ENCODE data around the gene HPS6. TPM values are rescaled to one million over a fixed set of nuclear protein-coding genes. Genes with fewer than 3 reads are reported as not detected.

The HPS6 gene
- total RNA-seq, 1 donor from 2014 or later = 9.3 TPM

DNA sequence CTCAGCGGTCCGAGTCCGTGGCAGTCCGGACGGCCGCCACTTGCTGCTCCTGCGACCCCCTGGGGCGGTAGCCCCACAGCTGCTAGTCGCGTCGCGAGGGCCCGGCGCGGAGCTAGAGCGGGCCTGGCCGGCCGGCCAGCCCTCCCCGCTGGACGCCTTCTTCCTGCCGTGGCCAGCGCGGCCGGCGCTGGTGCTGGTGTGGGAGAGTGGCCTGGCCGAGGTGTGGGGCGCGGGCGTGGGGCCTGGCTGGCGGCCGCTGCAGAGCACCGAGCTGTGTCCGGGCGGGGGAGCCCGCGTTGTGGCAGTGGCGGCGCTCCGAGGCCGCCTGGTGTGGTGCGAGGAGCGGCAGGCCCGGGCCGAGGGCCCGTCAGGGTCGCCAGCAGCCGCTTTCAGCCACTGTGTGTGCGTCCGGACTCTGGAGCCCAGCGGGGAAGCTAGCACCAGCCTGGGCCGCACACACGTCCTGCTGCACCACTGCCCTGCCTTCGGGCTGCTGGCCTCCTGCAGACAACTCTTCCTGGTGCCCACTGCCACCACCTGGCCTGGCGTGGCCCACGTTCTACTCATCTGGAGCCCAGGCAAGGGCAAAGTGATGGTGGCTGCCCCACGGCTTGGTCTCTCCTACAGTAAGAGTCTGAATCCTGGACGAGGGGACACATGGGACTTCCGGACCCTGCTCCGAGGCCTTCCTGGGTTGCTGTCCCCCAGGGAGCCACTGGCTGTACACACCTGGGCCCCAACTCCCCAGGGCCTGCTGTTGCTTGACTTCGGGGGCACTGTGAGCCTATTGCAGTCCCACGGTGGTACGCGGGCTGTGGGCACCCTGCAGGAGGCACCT is 631 bp downstream of the HPS6 start:
- DNase-seq = peak; percentile 25
- Histone ChIP-seq H3K4me1 (peaks cover 47% of the 10 kb centered on the region), H3K27me3 (ENCODE audit: low read depth) (no peaks in the 10 kb centered on the region), H3K4me3 (peak overlapping the region; percentile 100), H3K36me3 (no peaks in the 10 kb centered on the region), H3K27ac (replicated peaks) (peak overlapping the region; percentile 97), H3K9me3 (replicated peaks) (no peaks in the 10 kb centered on the region)
- intact Hi-C loops (cut with micrococcal nuclease) = no loop called here
- TF ChIP-seq, protein P1, sequence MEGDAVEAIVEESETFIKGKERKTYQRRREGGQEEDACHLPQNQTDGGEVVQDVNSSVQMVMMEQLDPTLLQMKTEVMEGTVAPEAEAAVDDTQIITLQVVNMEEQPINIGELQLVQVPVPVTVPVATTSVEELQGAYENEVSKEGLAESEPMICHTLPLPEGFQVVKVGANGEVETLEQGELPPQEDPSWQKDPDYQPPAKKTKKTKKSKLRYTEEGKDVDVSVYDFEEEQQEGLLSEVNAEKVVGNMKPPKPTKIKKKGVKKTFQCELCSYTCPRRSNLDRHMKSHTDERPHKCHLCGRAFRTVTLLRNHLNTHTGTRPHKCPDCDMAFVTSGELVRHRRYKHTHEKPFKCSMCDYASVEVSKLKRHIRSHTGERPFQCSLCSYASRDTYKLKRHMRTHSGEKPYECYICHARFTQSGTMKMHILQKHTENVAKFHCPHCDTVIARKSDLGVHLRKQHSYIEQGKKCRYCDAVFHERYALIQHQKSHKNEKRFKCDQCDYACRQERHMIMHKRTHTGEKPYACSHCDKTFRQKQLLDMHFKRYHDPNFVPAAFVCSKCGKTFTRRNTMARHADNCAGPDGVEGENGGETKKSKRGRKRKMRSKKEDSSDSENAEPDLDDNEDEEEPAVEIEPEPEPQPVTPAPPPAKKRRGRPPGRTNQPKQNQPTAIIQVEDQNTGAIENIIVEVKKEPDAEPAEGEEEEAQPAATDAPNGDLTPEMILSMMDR (IDR thresholded peaks at IDR 0.05; ENCODE audit: borderline replicate concordance) = no peak

DNA sequence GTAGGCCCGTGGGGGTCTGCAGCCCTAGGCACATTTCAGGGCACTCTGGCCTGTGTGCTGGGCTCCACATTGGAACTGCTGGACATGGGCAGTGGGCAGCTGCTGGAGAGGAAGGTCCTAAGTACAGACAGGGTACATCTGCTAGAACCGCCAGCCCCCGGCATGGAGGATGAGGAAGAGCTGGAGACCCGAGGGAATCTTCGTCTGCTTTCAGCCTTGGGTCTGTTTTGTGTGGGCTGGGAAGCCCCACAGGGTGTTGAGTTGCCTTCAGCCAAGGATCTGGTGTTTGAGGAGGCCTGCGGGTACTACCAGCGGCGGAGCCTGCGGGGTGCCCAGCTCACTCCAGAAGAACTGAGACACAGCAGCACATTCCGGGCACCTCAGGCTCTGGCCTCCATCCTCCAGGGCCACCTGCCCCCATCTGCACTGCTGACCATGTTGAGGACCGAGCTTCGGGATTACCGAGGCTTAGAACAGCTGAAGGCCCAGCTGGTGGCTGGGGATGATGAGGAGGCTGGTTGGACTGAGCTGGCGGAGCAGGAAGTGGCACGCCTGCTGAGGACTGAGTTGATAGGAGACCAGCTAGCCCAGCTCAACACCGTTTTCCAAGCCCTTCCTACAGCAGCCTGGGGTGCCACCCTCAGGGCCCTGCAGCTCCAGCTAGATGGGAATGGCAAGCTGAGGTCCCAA is 1.4 kb downstream of the HPS6 start:
- TF ChIP-seq, protein P1 (IDR thresholded peaks at IDR 0.05; ENCODE audit: borderline replicate concordance) = no peak
- H3K36me3 ChIP-seq = no peaks in the 10 kb centered on the region
- intact Hi-C loops (cut with micrococcal nuclease) = no loop called here
- H3K4me3 ChIP-seq = peak overlapping the region; percentile 100
- no peak for DNase-seq
- H3K27me3 ChIP-seq (ENCODE audit: low read depth) = no peaks in the 10 kb centered on the region
- H3K4me1 ChIP-seq = peaks cover 47% of the 10 kb centered on the region
- no peaks in the 10 kb centered on the region for H3K9me3 ChIP-seq (replicated peaks)
- peak overlapping the region; percentile 97 for H3K27ac ChIP-seq (replicated peaks)

DNA sequence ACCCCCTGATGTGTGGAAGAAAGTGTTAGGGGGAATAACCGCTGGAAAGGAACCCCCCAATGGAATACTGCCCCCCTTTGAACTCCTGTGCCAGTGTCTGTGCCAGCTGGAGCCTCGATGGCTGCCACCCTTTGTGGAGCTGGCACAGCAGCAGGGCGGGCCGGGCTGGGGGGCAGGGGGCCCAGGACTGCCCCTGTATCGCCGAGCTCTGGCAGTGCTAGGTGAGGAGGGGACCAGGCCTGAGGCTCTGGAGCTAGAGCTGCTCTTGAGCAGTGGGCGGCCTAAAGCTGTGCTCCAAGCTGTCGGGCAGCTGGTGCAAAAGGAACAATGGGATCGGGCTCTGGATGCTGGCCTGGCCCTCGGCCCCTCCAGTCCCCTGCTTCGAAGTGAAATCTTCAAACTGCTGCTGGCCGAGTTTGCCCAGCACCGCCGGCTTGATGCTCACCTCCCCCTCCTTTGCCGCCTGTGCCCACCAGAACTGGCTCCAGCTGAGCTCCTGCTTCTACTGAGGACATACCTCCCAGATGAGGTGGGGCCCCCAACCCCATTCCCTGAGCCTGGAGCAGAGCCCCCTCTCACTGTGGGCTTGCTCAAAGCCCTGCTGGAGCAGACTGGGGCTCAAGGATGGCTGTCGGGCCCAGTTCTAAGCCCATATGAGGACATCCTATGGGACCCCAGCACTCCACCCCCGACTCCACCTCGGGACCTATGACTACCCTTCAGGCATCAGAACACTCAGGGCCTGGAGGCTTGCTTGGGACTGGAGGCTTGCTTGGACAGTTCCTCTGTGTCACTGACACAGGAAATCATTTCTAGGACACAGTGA is 2.2 kb downstream of the HPS6 start:
- Histone ChIP-seq H3K4me1 (peaks cover 47% of the 10 kb centered on the region), H3K27me3 (ENCODE audit: low read depth) (no peaks in the 10 kb centered on the region), H3K36me3 (no peaks in the 10 kb centered on the region), H3K4me3 (peak overlapping the region; percentile 100), H3K9me3 (replicated peaks) (no peaks in the 10 kb centered on the region), H3K27ac (replicated peaks) (no peak overlapping the region)
- intact Hi-C loops (cut with micrococcal nuclease) = no loop called here
- TF ChIP-seq, protein P1 (IDR thresholded peaks at IDR 0.05; ENCODE audit: borderline replicate concordance) = no peak
- DNase-seq = no peak

DNA sequence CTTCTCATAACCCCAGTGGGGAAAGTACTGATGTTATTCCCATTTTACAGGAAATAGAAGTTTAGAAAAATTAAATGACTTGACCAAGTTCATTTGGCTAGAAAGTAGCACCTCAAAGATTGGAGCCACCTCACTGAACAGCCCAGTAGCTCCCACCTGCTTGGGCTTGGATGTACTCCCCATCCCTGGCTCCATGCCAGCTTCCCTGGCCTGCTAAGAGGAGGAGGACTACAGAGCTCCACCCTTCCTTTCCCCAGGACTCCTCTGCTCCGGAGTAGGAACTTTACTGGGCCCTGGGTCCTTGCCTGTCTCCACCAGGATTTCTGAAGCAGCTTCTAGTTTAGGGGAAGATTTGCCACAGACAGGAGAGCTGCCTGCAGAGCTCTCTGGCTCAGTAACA is 3.1 kb downstream of the HPS6 start:
- H3K36me3 ChIP-seq = no peaks in the 10 kb centered on the region
- no peak for DNase-seq
- no peaks in the 10 kb centered on the region for H3K9me3 ChIP-seq (replicated peaks)
- TF ChIP-seq, protein P1 (IDR thresholded peaks at IDR 0.05; ENCODE audit: borderline replicate concordance) = no peak
- peaks cover 47% of the 10 kb centered on the region for H3K4me1 ChIP-seq
- peak overlapping the region; percentile 10 for H3K27ac ChIP-seq (replicated peaks)
- H3K4me3 ChIP-seq = no peak overlapping the region
- H3K27me3 ChIP-seq (ENCODE audit: low read depth) = no peaks in the 10 kb centered on the region
- intact Hi-C loops (cut with micrococcal nuclease) = no loop called here

DNA sequence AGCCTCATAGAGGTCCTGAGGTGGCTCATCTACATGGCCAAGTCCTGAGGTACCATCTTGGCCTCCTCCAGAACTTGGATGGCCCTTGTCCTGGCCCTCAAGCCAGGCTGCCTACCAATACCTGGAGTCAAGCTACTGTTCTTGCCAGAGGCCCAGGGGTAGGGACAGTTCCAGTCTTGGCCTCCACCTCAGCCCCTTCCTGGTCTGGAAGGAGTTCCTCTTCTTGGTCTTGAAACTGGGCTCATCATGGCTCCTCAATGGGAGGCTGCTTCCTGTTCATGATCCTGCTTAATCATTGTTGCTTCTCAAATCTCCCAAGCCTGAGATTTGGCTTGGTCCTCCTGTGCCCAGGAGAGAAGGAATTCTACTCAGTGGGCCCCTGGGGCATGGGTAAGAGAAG is 3.9 kb downstream of the HPS6 start:
- Histone ChIP-seq H3K27me3 (ENCODE audit: low read depth) (no peaks in the 10 kb centered on the region), H3K4me3 (no peak overlapping the region), H3K9me3 (replicated peaks) (no peaks in the 10 kb centered on the region), H3K27ac (replicated peaks) (no peak overlapping the region), H3K36me3 (no peaks in the 10 kb centered on the region), H3K4me1 (peaks cover 47% of the 10 kb centered on the region)
- TF ChIP-seq, protein P1 (IDR thresholded peaks at IDR 0.05; ENCODE audit: borderline replicate concordance) = no peak
- DNase-seq = no peak
- intact Hi-C loops (cut with micrococcal nuclease) = no loop called here

Data from left ventricle myocardium inferior (tissue), 1 donor.